Chondrocyte (in vitro differentiated cells): ENCODE results near the gene RIMS1. TPM values are rescaled to one million over a fixed set of nuclear protein-coding genes. Genes with fewer than 3 reads are reported as not detected.
"Not testable (repeated sequence)": the region's sequence is repeated elsewhere in the genome, so short reads cannot be mapped to it uniquely, and the experiment has no call there.

Source experiments
- DNase-seq: peaks from one replicate; pipeline ENCODE4 v3.0.0; 2021; ENCODE audit warnings: mixed read lengths, low spot score
- H3K27ac Mint-ChIP-seq: one replicate; pipeline ENCODE4 v1.8.0; 2021; ENCODE audit warnings: mild to moderate bottlenecking, moderate library complexity, mixed read lengths; ENCODE audit not compliant: unreplicated experiment
- H3K27me3 Mint-ChIP-seq: 2 replicates; pipeline ENCODE4 v1.8.0; 2021; ENCODE audit warnings: low read depth, mixed read lengths
- H3K36me3 Mint-ChIP-seq: 2 replicates; pipeline ENCODE4 v1.8.0; 2021; ENCODE audit warnings: low read depth, mixed read lengths
- H3K4me1 Mint-ChIP-seq: 2 replicates; pipeline ENCODE4 v1.8.0; 2021; ENCODE audit warnings: low read depth, mild to moderate bottlenecking, mixed read lengths
- H3K4me3 Mint-ChIP-seq: one replicate; pipeline ENCODE4 v1.8.0; 2021; ENCODE audit warnings: mild to moderate bottlenecking, moderate library complexity, mixed read lengths; ENCODE audit not compliant: unreplicated experiment
- H3K9me3 Mint-ChIP-seq: 2 replicates; pipeline ENCODE4 v1.8.0; 2021; ENCODE audit warnings: low read depth, mixed read lengths
- CTCF ChIP-seq: fragments of 200-600 bp; sonication (generic); IDR thresholded peaks from 2 replicates; pipeline ENCODE4 v1.5.0; 2021; ENCODE audit warnings: antibody characterized with exemption, mild to moderate bottlenecking, moderate library complexity
- total RNA-seq: library from RNA; stranded (reverse); gene quantifications from 3 replicates; pipeline ENCODE4 v1.2.1, GENCODE V29; 2021

Gene RIMS1
- total RNA-seq, 1 donor from 2014 or later, result 6.6 TPM

GRCh38 chr6:72002415-72002814, 116.1 kb downstream of the RIMS1 start:
- no peak for DNase-seq
- Mint-ChIP-seq H3K4me3 (no peak overlapping the region), H3K36me3 (no peaks in the 10 kb centered on the region), H3K27ac (no peak overlapping the region), H3K27me3 (peaks cover 23% of the 10 kb centered on the region), H3K9me3 (peaks cover 10% of the 10 kb centered on the region), H3K4me1 (no peaks in the 10 kb centered on the region)
- TF ChIP-seq CTCF, result no peak

GRCh38 chr6:72006591-72006990, 120.2 kb downstream of the RIMS1 start:
- H3K27me3 Mint-ChIP-seq, H3K4me3 Mint-ChIP-seq, H3K4me1 Mint-ChIP-seq, H3K27ac Mint-ChIP-seq, H3K36me3 Mint-ChIP-seq, DNase-seq: not testable (repeated sequence)
- H3K9me3 Mint-ChIP-seq, result peaks cover 20% of the 10 kb centered on the region

GRCh38 chr6:72022830-72023229, 136.5 kb downstream of the RIMS1 start:
- Mint-ChIP-seq H3K9me3 (no peaks in the 10 kb centered on the region), H3K4me1 (no peaks in the 10 kb centered on the region)
- no peak for TF ChIP-seq CTCF

GRCh38 chr6:72031471-72031870, 145.1 kb downstream of the RIMS1 start:
- no peaks in the 10 kb centered on the region for H3K36me3 Mint-ChIP-seq
- peaks cover 5% of the 10 kb centered on the region for H3K27me3 Mint-ChIP-seq
- no peak for DNase-seq
- H3K4me1 Mint-ChIP-seq, result peaks cover 4% of the 10 kb centered on the region
- TF ChIP-seq CTCF, result no peak
- H3K4me3 Mint-ChIP-seq, result no peak overlapping the region
- no peaks in the 10 kb centered on the region for H3K9me3 Mint-ChIP-seq
- H3K27ac Mint-ChIP-seq, result no peak overlapping the region

More at GRCh38 chr6:72022830-72023229, 136.5 kb downstream of the RIMS1 start:
- Mint-ChIP-seq H3K27me3 (peaks cover 12% of the 10 kb centered on the region), H3K4me3 (no peak overlapping the region), H3K36me3 (no peaks in the 10 kb centered on the region), H3K27ac (no peak overlapping the region)
- no peak for DNase-seq

DNA sequence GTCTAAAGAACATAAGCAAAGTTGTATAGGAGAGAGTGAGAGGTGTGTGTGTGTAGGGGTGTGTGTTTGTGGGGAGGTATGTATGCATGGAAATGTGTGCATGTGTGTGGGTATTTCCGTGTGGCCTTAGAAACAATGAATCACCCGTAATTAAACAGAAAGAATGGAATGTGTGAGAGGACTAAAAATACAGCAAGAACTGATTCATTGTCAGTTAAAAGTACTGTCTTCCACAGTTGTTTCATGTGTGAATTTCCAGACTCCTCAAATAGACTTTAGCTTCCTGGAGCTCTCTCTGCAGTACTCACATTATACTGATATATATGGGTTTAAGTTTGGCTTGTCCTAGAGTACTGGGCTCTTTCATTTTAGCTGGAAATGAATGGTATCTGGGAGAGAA, 145.7 kb downstream of the RIMS1 start:
- no peak overlapping the region for H3K4me3 Mint-ChIP-seq
- H3K9me3 Mint-ChIP-seq, result no peaks in the 10 kb centered on the region
- TF ChIP-seq CTCF, result no peak
- H3K4me1 Mint-ChIP-seq, result peaks cover 4% of the 10 kb centered on the region
- no peak overlapping the region for H3K27ac Mint-ChIP-seq
- no peaks in the 10 kb centered on the region for H3K36me3 Mint-ChIP-seq
- DNase-seq, result no peak
- peaks cover 5% of the 10 kb centered on the region for H3K27me3 Mint-ChIP-seq

GRCh38 chr6:72035486-72035885, 149.1 kb downstream of the RIMS1 start:
- no peaks in the 10 kb centered on the region for H3K36me3 Mint-ChIP-seq
- no peak for TF ChIP-seq CTCF
- no peak for DNase-seq
- H3K4me1 Mint-ChIP-seq, result peaks cover 4% of the 10 kb centered on the region
- H3K27ac Mint-ChIP-seq, result no peak overlapping the region
- peaks cover 2% of the 10 kb centered on the region for H3K27me3 Mint-ChIP-seq
- no peaks in the 10 kb centered on the region for H3K9me3 Mint-ChIP-seq
- no peak overlapping the region for H3K4me3 Mint-ChIP-seq
